ENCODE data around the gene CCDC9B. TPM values are rescaled to one million over a fixed set of nuclear protein-coding genes. Genes with fewer than 3 reads are reported as not detected.
A peak's percentile ranks its signal among the peaks of the same experiment; 100 is the strongest.

The CCDC9B gene
- total RNA-seq, 1 donor from 2014 or later, result 13.6 TPM

DNA sequence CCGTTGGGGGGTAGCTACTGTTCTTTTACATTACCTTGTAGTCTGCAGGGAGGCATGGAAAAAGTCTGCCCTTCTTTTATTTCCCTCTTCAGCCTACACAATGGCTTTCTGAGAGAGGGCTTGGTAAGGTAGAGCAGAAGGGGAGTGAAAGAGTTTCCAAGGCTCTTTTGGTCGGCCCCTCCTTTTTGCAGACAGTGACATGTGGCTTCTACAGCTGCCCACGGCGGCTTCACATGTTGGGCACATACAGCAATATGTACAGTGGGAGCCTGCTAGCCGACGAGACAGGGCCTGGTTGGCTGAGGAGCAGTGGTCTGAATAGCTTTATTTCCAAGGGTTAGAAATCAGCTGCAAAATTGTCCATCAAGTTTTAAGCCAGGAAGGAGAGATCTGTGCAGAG is 13.3 kb downstream of the CCDC9B start:
- TF ChIP-seq, protein P1, sequence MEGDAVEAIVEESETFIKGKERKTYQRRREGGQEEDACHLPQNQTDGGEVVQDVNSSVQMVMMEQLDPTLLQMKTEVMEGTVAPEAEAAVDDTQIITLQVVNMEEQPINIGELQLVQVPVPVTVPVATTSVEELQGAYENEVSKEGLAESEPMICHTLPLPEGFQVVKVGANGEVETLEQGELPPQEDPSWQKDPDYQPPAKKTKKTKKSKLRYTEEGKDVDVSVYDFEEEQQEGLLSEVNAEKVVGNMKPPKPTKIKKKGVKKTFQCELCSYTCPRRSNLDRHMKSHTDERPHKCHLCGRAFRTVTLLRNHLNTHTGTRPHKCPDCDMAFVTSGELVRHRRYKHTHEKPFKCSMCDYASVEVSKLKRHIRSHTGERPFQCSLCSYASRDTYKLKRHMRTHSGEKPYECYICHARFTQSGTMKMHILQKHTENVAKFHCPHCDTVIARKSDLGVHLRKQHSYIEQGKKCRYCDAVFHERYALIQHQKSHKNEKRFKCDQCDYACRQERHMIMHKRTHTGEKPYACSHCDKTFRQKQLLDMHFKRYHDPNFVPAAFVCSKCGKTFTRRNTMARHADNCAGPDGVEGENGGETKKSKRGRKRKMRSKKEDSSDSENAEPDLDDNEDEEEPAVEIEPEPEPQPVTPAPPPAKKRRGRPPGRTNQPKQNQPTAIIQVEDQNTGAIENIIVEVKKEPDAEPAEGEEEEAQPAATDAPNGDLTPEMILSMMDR (IDR thresholded peaks at IDR 0.05; ENCODE audit: insufficient read depth, low read length, poor library complexity, severe bottlenecking), result no peak
- H3K36me3 ChIP-seq (ENCODE audit: control insufficient read depth, insufficient read depth, low read length), result no peaks in the 10 kb centered on the region
- no peak for DNase-seq (ENCODE audit: low read depth)
- no peak overlapping the region for H3K4me3 ChIP-seq (ENCODE audit: low read depth, low read length)
- H3K27me3 ChIP-seq (ENCODE audit: control insufficient read depth, insufficient read depth, low read length), result no peaks in the 10 kb centered on the region

DNA sequence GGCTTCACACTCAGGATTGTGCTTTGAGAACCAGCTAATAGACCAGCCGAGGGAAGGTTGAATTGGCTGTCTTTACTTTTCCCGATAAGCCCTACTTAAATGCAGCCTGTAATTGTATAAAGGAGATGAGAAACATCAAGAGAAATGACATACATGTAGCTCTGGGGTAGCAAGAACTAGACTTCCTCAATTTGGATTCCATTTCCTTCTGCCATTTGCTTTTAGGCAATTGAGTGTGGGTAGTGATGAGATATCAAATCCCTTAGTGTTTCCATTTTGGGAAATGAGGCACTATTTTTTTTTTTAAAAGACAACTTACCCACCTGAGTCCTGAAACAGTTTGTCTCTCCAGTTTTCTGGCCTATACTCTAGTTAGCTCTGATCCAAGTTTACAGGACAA is 15.0 kb downstream of the CCDC9B start:
- H3K4me3 ChIP-seq (ENCODE audit: low read depth, low read length), result no peak overlapping the region

DNA sequence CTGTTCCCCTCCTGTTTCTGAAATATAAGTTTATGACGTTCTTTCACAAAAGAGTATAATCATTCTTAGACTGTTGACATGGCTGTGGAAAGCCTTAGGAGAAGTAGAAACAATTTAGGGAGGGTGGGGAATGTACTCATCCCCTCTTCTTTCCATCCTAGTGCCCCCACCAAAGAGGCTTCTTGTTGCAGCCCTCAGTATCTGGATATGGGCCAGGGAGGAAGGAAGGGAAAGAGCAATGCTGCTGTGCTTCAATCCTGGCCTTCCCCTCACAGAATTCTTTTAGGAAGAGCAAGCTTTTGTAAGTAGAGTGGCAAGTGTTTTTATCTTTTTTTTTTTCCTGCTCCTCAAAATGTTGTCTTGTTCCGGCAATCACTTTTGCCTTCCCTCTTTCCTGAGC is 15.6 kb downstream of the CCDC9B start:
- no peak overlapping the region for H3K4me3 ChIP-seq (ENCODE audit: low read depth, low read length)

More for the DNA sequence above, 15.0 kb downstream of the CCDC9B start:
- H3K36me3 ChIP-seq (ENCODE audit: control insufficient read depth, insufficient read depth, low read length), result no peaks in the 10 kb centered on the region
- TF ChIP-seq, protein P1 (IDR thresholded peaks at IDR 0.05; ENCODE audit: insufficient read depth, low read length, poor library complexity, severe bottlenecking), result no peak
- DNase-seq (ENCODE audit: low read depth), result no peak
- H3K27me3 ChIP-seq (ENCODE audit: control insufficient read depth, insufficient read depth, low read length), result no peaks in the 10 kb centered on the region

GRCh38 chr15:40323953-40324937 is 16.5 kb downstream of the CCDC9B start:
- TF ChIP-seq, protein P1 (IDR thresholded peaks at IDR 0.05; ENCODE audit: insufficient read depth, low read length, poor library complexity, severe bottlenecking), result no peak
- Histone ChIP-seq H3K27me3 (ENCODE audit: control insufficient read depth, insufficient read depth, low read length) (no peaks in the 10 kb centered on the region), H3K4me3 (ENCODE audit: low read depth, low read length) (peak overlapping the region; percentile 67), H3K36me3 (ENCODE audit: control insufficient read depth, insufficient read depth, low read length) (no peaks in the 10 kb centered on the region)
- DNase-seq (ENCODE audit: low read depth), result no peak

More for the DNA sequence above, 15.6 kb downstream of the CCDC9B start:
- no peak for DNase-seq (ENCODE audit: low read depth)
- TF ChIP-seq, protein P1 (IDR thresholded peaks at IDR 0.05; ENCODE audit: insufficient read depth, low read length, poor library complexity, severe bottlenecking), result no peak
- no peaks in the 10 kb centered on the region for H3K36me3 ChIP-seq (ENCODE audit: control insufficient read depth, insufficient read depth, low read length)
- H3K27me3 ChIP-seq (ENCODE audit: control insufficient read depth, insufficient read depth, low read length), result no peaks in the 10 kb centered on the region

DNA sequence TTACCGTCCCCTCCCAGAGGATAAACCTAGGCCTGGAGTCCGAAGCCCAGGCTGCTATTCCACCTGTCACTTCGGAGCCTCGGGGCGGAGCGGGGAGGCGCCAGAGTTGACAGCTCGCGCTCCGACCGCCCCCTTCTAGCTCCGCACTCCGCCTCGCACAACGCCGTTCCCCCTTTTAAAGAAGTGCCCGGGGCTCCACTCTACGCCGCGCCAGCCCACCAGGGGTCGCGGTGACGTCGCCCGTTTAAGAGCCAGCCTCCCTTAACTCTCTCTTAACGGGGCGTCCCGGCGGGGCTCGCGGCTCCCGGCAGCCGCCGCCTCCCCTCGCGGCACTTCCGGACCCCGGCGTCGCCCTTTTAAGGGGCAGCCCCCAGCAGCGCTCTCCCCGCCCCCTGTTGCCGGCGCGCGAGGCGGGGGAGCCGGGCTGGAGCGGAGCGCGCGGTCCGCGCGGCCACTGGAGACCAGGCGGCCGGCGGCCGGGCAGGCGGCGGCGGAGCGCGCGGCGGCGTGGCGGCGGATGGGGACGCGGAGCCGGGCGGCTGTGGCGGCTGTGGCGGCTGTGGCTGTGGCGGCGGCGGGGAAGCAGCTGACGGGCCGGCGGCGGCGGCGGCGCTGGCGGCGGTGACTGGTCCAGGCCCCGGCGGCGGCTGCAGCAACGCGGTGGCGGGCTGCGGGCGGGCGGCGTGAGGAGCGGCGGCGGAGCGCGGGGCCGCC is 17.3 kb downstream of the CCDC9B start, which contains the start of gene INAFM2:
TSS of gene INAFM2 (plus strand) at position 454 of the 714 bp plus-strand sequence. CDS start 364 bp downstream, outside the sequence.
- no peaks in the 10 kb centered on the region for H3K27me3 ChIP-seq (ENCODE audit: control insufficient read depth, insufficient read depth, low read length)
- DNase-seq (ENCODE audit: low read depth), result peak; percentile 77
- no peaks in the 10 kb centered on the region for H3K36me3 ChIP-seq (ENCODE audit: control insufficient read depth, insufficient read depth, low read length)
- H3K4me3 ChIP-seq (ENCODE audit: low read depth, low read length), result peak within 1 kb of the TSS; percentile 67
- TF ChIP-seq, protein P1 (IDR thresholded peaks at IDR 0.05; ENCODE audit: insufficient read depth, low read length, poor library complexity, severe bottlenecking), result peak; percentile 63

All from kidney epithelial cell (primary cell).